Tracheal epithelial cell (primary cell): ENCODE measurements around the gene KDM5A. TPM values are rescaled to one million over a fixed set of nuclear protein-coding genes. Genes with fewer than 3 reads are reported as not detected.

ENCODE experiments used
- total RNA-seq: library from RNA; depleted of rRNA; stranded (reverse); fragments of >200 nt; gene quantifications from 2 replicates; pipeline ENCODE4 v1.2.1, GENCODE V29; 2014

Gene KDM5A
- 32.6 and 42.9 TPM in 2 replicates for total RNA-seq

DNA sequence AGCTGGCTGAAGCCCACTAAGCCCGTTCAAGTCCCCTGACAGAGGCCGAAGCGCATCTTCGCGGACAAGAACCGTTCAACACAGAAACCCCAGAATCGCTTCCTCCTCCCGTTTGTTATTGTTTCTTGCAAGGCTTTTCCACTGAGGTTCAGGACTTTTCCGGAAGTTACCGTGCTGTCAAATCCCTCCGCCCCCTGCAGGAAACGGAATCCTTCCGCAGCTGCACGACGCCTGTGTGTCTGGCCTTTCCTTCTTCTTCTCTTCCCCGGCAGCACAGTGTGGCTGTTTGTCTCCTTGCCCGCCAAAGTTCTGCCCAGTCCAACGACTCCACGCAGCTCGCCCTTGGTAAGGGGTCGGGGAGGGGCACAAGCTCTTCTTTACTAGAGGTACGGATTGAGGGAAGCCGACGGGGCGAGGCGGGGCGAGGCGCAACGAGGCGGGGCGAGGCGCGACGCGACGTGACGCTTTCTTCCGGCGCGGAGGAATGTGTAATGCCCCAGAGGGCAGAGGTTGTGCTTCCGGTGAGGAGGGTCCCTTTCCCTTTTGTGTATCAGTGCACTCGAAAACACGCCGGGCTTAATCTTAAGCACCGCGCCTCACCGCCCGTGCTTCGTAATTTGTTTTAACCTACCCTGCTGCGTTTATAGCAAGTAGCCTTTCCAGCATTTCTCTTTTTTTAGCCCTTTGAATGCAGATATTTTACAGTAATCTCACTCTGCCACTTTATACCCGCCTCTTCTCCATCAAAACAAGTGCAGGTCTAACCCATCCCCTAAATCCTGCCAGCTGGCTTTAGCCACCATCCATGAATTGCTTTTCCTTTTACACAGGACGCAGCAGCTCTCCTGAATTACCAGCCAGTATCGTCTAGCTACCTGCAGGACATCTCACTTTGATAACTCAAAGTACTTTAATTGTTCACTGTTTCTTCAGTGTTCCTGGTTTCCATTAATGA is at the start of gene KDM5A:
Gene KDM5A, minus strand, starts transcription at position 179 of the 955 bp plus-strand sequence. CDS start 229 bp downstream, outside the sequence.

DNA sequence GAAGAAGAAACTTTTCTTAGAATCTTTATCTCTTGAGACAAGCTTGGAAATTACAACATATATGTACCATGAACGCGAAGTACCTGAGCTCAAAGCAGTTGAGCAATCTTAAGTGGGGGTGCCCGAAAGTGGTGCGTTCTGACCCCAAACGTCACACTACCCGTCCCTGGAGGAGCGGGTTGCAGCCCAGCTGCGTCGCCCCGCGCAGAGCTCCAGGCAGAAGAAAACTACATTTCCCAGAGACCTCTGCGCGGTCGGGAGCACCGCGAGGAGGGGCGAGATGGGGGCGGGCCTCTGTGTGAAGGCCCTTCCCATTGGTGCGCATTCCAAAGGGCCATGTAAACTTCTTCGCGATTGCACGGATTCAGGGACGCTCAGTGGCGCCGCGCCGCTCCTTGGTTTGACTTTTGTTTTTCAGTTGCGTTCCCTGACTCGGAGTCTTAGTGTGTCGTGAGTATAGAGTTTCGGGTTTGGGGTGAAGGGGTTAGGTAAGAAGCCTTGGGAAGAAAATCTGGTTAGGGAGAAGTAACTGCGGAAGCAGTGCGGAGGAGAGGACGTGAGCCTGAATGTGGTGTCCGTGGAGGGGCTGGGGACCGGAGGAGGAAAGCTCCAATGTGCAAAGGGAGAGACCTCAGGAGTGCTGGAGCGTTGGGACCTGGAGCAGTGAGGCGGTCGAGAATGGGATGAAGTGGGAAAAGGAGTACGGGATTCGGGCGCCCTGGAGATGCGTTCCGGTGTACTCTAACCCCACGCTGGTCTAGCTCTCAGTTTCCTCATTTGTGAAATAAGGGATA is 12.3 kb upstream of the KDM5A start, which contains the start of gene CCDC77:
Gene CCDC77, plus strand, starts transcription at position 410 of the 794 bp plus-strand sequence. CDS start 7,740 bp downstream, outside the sequence.

DNA sequence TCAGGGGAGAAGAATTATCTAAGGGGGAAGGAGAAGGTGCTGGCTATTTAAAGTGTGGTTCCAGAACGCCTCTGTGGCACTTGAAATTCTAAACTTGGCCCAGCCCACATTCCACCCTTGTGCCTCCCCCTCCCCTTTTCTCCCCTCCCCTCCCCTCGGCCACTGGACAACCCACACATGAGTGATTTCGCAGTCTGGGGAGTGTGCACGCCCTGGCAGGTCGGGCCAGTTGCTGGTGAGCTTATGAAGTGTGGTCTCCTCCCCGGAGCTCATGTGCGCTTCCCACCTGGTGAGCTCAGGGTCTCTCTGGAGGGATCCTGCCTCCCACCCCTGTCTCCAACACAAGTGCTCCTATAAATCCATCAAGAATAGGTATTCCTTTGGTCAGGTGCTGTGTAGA is 126.3 kb downstream of the KDM5A start, which contains the start of gene SLC6A13:
Gene SLC6A13, minus strand, starts transcription at position 20 of the 400 bp plus-strand sequence. CDS start 2,784 bp downstream, outside the sequence.

Other genes with a start within 250 kb of the KDM5A start
- 0.48 TPM in 1 of 2 replicates, not detected in the other for gene SLC6A12, start 175.2 kb downstream of the KDM5A start, total RNA-seq
- gene SLC6A13, start 126.5 kb downstream of the KDM5A start, total RNA-seq, result 0.48 TPM in 1 of 2 replicates, not detected in the other
- 1.3 and 3.4 TPM in 2 replicates for gene CCDC77, start 12.3 kb upstream of the KDM5A start, total RNA-seq
- 5.5 and 10.6 TPM in 2 replicates for gene B4GALNT3, start 70.6 kb upstream of the KDM5A start, total RNA-seq